NCI-H524 (cell line): ENCODE measurements around the gene ITGA6.
A peak's percentile ranks its signal among the peaks of the same experiment; 100 is the strongest.

Experiments used
- DNase-seq, 2 experiments: peaks; one replicate each; lab custom pipeline; 2025; lab: John Stamatoyannopoulos, UW

The ITGA6 gene

GRCh38 chr2:172427256-172427989 lies at the start of gene ITGA6:
ITGA6 (plus strand) TSS chr2:172427586.
- DNase-seq: peak; percentile 23 to 53

GRCh38 chr2:172380436-172381274 lies 46.7 kb upstream of the ITGA6 start:
- no peak for DNase-seq

- no peak for DNase-seq
These were observed 45.9 kb upstream of the ITGA6 start for GRCh38 chr2:172381275-172382027.

- no peak for DNase-seq
These were observed 40.0 kb upstream of the ITGA6 start for GRCh38 chr2:172387361-172387760.

GRCh38 chr2:172389685-172390339 lies 37.6 kb upstream of the ITGA6 start:
- DNase-seq: no peak

- no peak for DNase-seq
These were observed 33.4 kb upstream of the ITGA6 start for GRCh38 chr2:172394002-172394401.

GRCh38 chr2:172395503-172395902 lies 31.9 kb upstream of the ITGA6 start:
- no peak for DNase-seq

- DNase-seq: peak in 1 of 2 experiments; percentile 48
These were observed 30.1 kb upstream of the ITGA6 start for GRCh38 chr2:172397148-172397834.

- no peak for DNase-seq
These were observed 28.9 kb upstream of the ITGA6 start for GRCh38 chr2:172398440-172398839.

- DNase-seq: no peak
These were observed 27.6 kb upstream of the ITGA6 start for GRCh38 chr2:172399765-172400164.

- DNase-seq: no peak
These were observed 25.2 kb upstream of the ITGA6 start for GRCh38 chr2:172402198-172402597.

GRCh38 chr2:172403402-172403801 lies 24.0 kb upstream of the ITGA6 start:
- no peak for DNase-seq

- no peak for DNase-seq
These were observed 23.4 kb upstream of the ITGA6 start for GRCh38 chr2:172403881-172404468.

GRCh38 chr2:172404824-172405223 lies 22.6 kb upstream of the ITGA6 start:
- DNase-seq: no peak

- DNase-seq: no peak
These were observed 21.7 kb upstream of the ITGA6 start for GRCh38 chr2:172405673-172406072.

- peak in 1 of 2 experiments; percentile 38 for DNase-seq
These were observed 19.1 kb upstream of the ITGA6 start for GRCh38 chr2:172408143-172408766.

- no peak for DNase-seq
These were observed 18.3 kb upstream of the ITGA6 start for GRCh38 chr2:172409042-172409441.

- no peak for DNase-seq
These were observed 14.3 kb upstream of the ITGA6 start for GRCh38 chr2:172412984-172413492.

- peak in 1 of 2 experiments; percentile 16 for DNase-seq
These were observed 12.1 kb upstream of the ITGA6 start for GRCh38 chr2:172415157-172415864.

GRCh38 chr2:172415865-172416183 lies 11.6 kb upstream of the ITGA6 start:
- no peak for DNase-seq
